ENCODE measurements around the gene MICAL3.
"Not testable (repeated sequence)": the region's sequence is repeated elsewhere in the genome, so short reads cannot be mapped to it uniquely, and the experiment has no call there.

MICAL3 gene

GRCh38 chr22:18058371-18059093, 34.2 kb upstream of the MICAL3 start:
- DNase-seq = no peak

GRCh38 chr22:18057568-18058209, 33.3 kb upstream of the MICAL3 start:
- peak; percentile 97 for DNase-seq

GRCh38 chr22:18056807-18057474, 32.6 kb upstream of the MICAL3 start:
- DNase-seq = no peak

GRCh38 chr22:18056161-18056666, 31.9 kb upstream of the MICAL3 start:
- DNase-seq = peak; percentile 78

GRCh38 chr22:18055619-18056160, 31.3 kb upstream of the MICAL3 start:
- no peak for DNase-seq

GRCh38 chr22:18053216-18053946, 29.0 kb upstream of the MICAL3 start:
- DNase-seq = not testable (repeated sequence)

- not testable (repeated sequence) for DNase-seq
Observed at GRCh38 chr22:18051113-18051512, 26.8 kb upstream of the MICAL3 start.

- no peak for DNase-seq
Observed at GRCh38 chr22:18050065-18050464, 25.7 kb upstream of the MICAL3 start.

GRCh38 chr22:18048441-18048898, 24.1 kb upstream of the MICAL3 start:
- DNase-seq = peak; percentile 66

GRCh38 chr22:18048041-18048440, 23.7 kb upstream of the MICAL3 start:
- no peak for DNase-seq

- no peak for DNase-seq
Observed at GRCh38 chr22:18045794-18046193, 21.4 kb upstream of the MICAL3 start.

GRCh38 chr22:18044548-18045271, 20.3 kb upstream of the MICAL3 start:
- DNase-seq = no peak

- DNase-seq = peak; percentile 58
Observed at GRCh38 chr22:18042685-18043084, 18.3 kb upstream of the MICAL3 start.

GRCh38 chr22:18040898-18041297, 16.5 kb upstream of the MICAL3 start:
- not testable (repeated sequence) for DNase-seq

- DNase-seq = no peak
Observed at GRCh38 chr22:18035751-18036150, 11.4 kb upstream of the MICAL3 start.

GRCh38 chr22:18034076-18034475, 9.7 kb upstream of the MICAL3 start:
- DNase-seq = no peak

- DNase-seq = no peak
Observed at GRCh38 chr22:18033204-18033998, 9.0 kb upstream of the MICAL3 start.

GRCh38 chr22:18032455-18033101, 8.2 kb upstream of the MICAL3 start:
- DNase-seq = peak; percentile 92

- peak; percentile 98 for DNase-seq
Observed at GRCh38 chr22:18031695-18032454, 7.5 kb upstream of the MICAL3 start.

All from EL (cell line).